ENCODE data around the gene AEBP2.

DNA sequence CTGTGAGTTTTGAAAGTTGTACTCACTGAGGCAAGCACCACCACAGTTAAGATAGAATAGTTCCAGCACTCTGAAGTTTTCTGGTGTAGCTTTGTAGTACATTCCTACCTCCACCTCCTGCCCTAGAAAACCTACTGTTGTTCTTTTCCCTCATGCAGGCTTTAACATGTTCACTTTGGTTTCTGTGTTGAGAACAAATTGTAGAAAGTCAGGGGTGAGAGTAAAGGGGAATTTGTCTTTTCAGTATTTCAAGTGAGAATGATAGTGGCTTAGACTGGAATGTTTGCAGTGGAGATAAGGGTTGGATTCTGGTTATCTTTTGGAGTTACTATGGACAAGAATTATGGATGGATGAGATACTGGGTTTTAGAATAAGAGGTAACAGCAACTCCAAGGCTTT, 67.2 kb downstream of the AEBP2 start:
- TF ChIP-seq POLR2AphosphoS5 (IDR thresholded peaks at IDR 0.05; ENCODE audit: insufficient read depth in 1 of 2, low read depth in 1 of 2): no peak
- TF ChIP-seq POLR2A (IDR thresholded peaks at IDR 0.05): no peak
- TF ChIP-seq, protein P1, sequence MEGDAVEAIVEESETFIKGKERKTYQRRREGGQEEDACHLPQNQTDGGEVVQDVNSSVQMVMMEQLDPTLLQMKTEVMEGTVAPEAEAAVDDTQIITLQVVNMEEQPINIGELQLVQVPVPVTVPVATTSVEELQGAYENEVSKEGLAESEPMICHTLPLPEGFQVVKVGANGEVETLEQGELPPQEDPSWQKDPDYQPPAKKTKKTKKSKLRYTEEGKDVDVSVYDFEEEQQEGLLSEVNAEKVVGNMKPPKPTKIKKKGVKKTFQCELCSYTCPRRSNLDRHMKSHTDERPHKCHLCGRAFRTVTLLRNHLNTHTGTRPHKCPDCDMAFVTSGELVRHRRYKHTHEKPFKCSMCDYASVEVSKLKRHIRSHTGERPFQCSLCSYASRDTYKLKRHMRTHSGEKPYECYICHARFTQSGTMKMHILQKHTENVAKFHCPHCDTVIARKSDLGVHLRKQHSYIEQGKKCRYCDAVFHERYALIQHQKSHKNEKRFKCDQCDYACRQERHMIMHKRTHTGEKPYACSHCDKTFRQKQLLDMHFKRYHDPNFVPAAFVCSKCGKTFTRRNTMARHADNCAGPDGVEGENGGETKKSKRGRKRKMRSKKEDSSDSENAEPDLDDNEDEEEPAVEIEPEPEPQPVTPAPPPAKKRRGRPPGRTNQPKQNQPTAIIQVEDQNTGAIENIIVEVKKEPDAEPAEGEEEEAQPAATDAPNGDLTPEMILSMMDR (IDR thresholded peaks at IDR 0.05): no peak
